A172 (cell line): ENCODE results near the gene RAD51B. TPM values are rescaled to one million over a fixed set of nuclear protein-coding genes. Genes with fewer than 3 reads are reported as not detected.

ENCODE experiments used
- DNase-seq: peaks from one replicate; pipeline ENCODE4 v3.0.0-alpha.2; 2015; ENCODE audit warnings: low spot score
- total RNA-seq: library from RNA; depleted of rRNA; stranded (reverse); fragments of >200 nt; shearing (Covaris generic); gene quantifications from 2 replicates; pipeline ENCODE4 v1.2.3, GENCODE V29; 2014

The RAD51B gene
- total RNA-seq, 1 experiment from 2014 or later, result 17.6 TPM

- no peak for DNase-seq
Observed at GRCh38 chr14:68509188-68509983, 689.8 kb downstream of the RAD51B start.

- no peak for DNase-seq
Observed at GRCh38 chr14:68510201-68511128, 690.9 kb downstream of the RAD51B start.

GRCh38 chr14:68511129-68512047 is 691.8 kb downstream of the RAD51B start:
- DNase-seq, result no peak

- no peak for DNase-seq
Observed at GRCh38 chr14:68512088-68512487, 692.5 kb downstream of the RAD51B start.

GRCh38 chr14:68513137-68513536 is 693.6 kb downstream of the RAD51B start:
- DNase-seq, result no peak

- DNase-seq, result no peak
Observed at GRCh38 chr14:68513838-68514607, 694.4 kb downstream of the RAD51B start.

GRCh38 chr14:68514608-68515194 is 695.1 kb downstream of the RAD51B start:
- no peak for DNase-seq

- DNase-seq, result no peak
Observed at GRCh38 chr14:68516342-68516741, 696.8 kb downstream of the RAD51B start.

GRCh38 chr14:68518166-68518565 is 698.6 kb downstream of the RAD51B start:
- no peak for DNase-seq

- no peak for DNase-seq
Observed at GRCh38 chr14:68518761-68519670, 699.4 kb downstream of the RAD51B start.

- DNase-seq, result no peak
Observed at GRCh38 chr14:68519671-68520187, 700.1 kb downstream of the RAD51B start.

- no peak for DNase-seq
Observed at GRCh38 chr14:68520637-68521556, 701.3 kb downstream of the RAD51B start.

- DNase-seq, result no peak
Observed at GRCh38 chr14:68521557-68521901, 702.0 kb downstream of the RAD51B start.

- no peak for DNase-seq
Observed at GRCh38 chr14:68521961-68522509, 702.5 kb downstream of the RAD51B start.

- DNase-seq, result no peak
Observed at GRCh38 chr14:68522510-68523325, 703.1 kb downstream of the RAD51B start.

GRCh38 chr14:68523326-68523610 is 703.7 kb downstream of the RAD51B start:
- no peak for DNase-seq
